Erythroblast (primary cell): ENCODE data around the gene SRRM3.

Experiments used
- GATA1 ChIP-seq: IDR thresholded peaks from 2 replicates; pipeline ENCODE4 v1.6.1; 2011; ENCODE audit warnings: low read depth, mild to moderate bottlenecking, control low read depth, low read length, moderate library complexity
- POLR2A ChIP-seq: IDR thresholded peaks from 2 replicates; pipeline ENCODE4 v1.6.1; 2011; ENCODE audit warnings: mild to moderate bottlenecking, low read length

DNA sequence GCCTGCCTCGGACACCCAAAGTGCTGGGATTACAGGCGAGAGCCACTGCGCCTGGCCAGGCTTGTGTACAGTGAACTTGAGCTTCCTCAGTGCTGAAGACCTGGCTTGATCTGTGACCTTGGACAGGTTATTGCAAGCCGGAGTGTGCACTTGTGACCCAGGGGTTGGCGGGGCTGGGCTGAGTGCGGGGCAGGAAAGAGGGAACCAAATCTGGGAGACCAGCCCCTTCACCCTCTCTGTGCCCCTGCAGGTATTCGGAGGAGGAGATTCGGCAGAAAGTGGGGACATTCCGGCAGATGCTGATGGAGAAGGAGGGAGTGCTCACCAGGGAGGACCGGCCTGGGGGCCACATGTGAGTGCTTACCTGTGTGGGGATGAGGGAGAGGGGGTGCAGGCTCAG lies 46.2 kb downstream of the SRRM3 start:
- TF ChIP-seq POLR2A, result no peak
- TF ChIP-seq GATA1, result no peak
